WI38 (cell line): ENCODE data around the gene BABAM2.
"Not testable (repeated sequence)": the region's sequence is repeated elsewhere in the genome, so short reads cannot be mapped to it uniquely, and the experiment has no call there.

Source experiments
- H3K4me3 ChIP-seq: 2 replicates; pipeline ENCODE4 v1.5.1; 2011; ENCODE audit warnings: low read depth, mild to moderate bottlenecking, control low read depth, low read length
- CTCF ChIP-seq: IDR thresholded peaks from 2 replicates; pipeline ENCODE4 v1.5.1; 2012; ENCODE audit warnings: low read depth, mild to moderate bottlenecking, control low read depth, low read length

The BABAM2 gene

DNA sequence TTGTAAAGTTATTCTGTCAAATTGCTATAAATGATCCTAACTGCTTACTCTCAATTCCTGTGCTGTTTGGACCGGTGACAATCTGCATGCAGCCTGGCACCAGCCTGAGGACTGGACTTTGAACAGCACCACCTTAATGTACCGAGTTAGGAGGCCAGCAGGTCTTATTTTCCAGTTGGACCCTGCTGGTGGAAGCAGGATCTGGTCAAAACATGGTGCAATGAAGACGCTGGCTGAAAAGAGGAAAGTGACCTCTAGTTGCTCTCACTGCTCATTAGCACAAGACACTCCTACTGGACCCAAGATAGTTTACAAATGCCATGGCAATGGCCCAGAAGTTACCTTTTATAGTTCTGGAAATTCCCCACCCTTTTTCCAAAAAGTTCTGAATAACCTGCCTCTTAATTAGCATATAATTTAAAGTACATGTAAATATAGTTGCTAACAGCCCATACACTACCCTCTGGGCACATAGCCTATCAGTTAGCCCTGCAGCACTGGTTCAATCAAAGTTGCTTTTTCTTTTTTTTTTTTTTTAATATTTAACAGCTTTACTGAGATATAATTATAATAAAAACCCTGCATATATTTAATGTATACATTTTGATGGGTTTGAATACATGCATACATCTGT, 36.2 kb upstream of the BABAM2 start:
- no peak for TF ChIP-seq CTCF
- no peak overlapping the region for H3K4me3 ChIP-seq

DNA sequence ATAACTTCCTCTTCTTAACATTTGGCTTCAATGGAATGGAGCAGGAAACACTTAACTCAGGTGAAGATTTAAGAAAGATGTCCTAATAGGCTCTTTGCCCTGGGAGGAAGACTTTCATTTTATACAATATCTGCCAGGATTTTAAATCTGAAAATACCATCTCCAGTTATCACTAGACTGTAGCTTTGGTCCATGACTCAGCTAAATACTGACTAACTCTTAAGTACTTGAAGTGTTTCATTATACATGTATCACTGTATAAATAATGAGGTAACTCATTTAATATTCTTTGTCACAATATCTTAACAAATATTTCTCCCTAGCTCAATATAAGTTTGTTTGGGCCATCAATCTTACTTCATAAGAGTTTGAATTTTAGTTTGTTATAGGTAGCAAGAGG, 35.1 kb upstream of the BABAM2 start:
- no peak for TF ChIP-seq CTCF
- H3K4me3 ChIP-seq = no peak overlapping the region

GRCh38 chr2:27856386-27856785, 34.1 kb upstream of the BABAM2 start:
- H3K4me3 ChIP-seq = no peak overlapping the region
- TF ChIP-seq CTCF = no peak

DNA sequence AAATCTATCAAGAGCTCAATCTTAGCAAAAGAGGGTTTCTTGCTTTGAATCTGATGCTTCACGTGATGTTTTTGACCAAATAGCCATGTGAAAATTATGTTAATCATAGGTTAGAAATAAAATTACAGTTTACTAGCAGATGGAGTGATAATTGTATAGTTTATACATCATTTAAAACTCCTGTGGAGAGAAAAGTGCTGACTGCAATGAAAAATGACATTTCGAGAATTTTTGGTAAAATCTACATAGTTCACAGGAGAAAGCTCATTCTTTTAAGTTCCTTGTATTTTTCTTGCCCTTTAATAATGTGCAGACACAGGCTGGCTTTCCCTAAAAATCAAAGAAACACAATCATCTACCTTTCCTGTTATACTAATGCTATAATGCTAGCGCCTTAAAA, 33.6 kb upstream of the BABAM2 start:
- TF ChIP-seq CTCF = no peak
- H3K4me3 ChIP-seq = no peak overlapping the region

DNA sequence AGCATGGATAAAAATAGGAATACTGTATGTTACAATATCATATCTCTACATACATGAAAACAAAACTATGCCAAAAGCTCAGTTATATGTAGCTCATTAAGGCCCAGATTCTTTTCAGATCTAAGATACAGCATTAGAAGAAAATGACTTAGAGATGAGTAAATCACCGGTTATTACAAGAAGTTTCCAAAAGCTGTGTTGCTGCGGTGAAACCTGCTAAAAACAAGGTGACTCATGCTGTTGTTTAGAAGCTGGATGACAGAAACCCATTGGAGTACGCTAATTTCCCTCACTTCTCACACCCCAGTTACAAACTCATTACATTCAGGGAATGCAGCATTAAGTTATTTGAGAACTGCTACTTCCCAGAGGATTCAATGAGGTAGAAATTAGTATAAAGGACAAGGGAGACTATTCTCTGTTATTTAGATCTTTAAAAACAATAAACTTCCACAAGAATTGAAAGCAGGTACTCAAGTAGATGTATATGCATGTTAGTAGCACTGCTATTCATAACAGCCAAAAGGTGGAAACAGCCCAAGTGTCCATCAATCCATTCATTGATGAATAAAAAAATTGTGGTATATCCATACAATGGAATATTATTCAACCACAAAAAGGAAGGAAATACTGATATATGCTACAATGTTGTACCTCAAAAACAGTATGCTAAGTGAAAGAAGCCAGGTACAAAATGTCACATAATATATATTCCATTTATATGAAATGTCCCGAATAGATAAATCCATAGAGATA, 32.9 kb upstream of the BABAM2 start:
- no peak overlapping the region for H3K4me3 ChIP-seq
- no peak for TF ChIP-seq CTCF

DNA sequence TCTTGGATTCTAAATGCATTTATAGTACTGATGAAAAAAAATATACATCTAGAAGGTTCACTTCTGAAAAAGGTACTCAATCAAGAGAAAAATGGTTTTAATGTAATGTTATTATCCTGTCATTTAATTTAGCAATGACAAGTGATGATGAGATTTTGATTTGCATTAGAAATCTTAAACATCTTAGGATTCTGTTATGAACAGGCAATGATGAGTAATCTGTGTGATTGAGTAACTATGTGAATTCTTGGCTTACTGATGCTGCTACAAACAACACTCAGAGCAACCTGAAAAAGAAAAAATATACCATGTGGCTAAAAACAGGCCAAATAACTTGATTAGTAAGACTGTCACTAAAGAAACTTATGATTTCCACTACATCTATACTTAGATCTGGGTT, 30.4 kb upstream of the BABAM2 start:
- no peak overlapping the region for H3K4me3 ChIP-seq
- no peak for TF ChIP-seq CTCF

GRCh38 chr2:27863146-27863545, 27.4 kb upstream of the BABAM2 start:
- no peak overlapping the region for H3K4me3 ChIP-seq
- TF ChIP-seq CTCF = no peak

GRCh38 chr2:27863955-27864354, 26.6 kb upstream of the BABAM2 start:
- H3K4me3 ChIP-seq = not testable (repeated sequence)
